HG03175 (cell line): ENCODE data around the gene MARCO.
"Not testable (repeated sequence)": the region's sequence is repeated elsewhere in the genome, so short reads cannot be mapped to it uniquely, and the experiment has no call there.

Source experiments
- ATAC-seq: cut with Tn5 transposase; IDR thresholded peaks from one replicate; pipeline ENCODE4 v1.9.1; 2021; ENCODE audit warnings: mild to moderate bottlenecking, moderate library complexity; ENCODE audit not compliant: unreplicated experiment

The MARCO gene

GRCh38 chr2:119003856-119004255 lies 61.9 kb downstream of the MARCO start:
- ATAC-seq, result not testable (repeated sequence)

GRCh38 chr2:119004602-119005001 lies 62.6 kb downstream of the MARCO start:
- no peak for ATAC-seq

GRCh38 chr2:119005051-119005450 lies 63.1 kb downstream of the MARCO start:
- no peak for ATAC-seq

GRCh38 chr2:119005555-119005954 lies 63.6 kb downstream of the MARCO start:
- no peak for ATAC-seq

- ATAC-seq, result no peak
Measured at GRCh38 chr2:119006441-119006840, 64.4 kb downstream of the MARCO start.

GRCh38 chr2:119008108-119008507 lies 66.1 kb downstream of the MARCO start:
- no peak for ATAC-seq

- ATAC-seq, result no peak
Measured at GRCh38 chr2:119009110-119009509, 67.1 kb downstream of the MARCO start.

GRCh38 chr2:119010336-119010735 lies 68.3 kb downstream of the MARCO start:
- ATAC-seq, result no peak

GRCh38 chr2:119011162-119011909 lies 69.3 kb downstream of the MARCO start:
- no peak for ATAC-seq

GRCh38 chr2:119011910-119012209 lies 69.9 kb downstream of the MARCO start:
- no peak for ATAC-seq

- ATAC-seq, result no peak
Measured at GRCh38 chr2:119012345-119013301, 70.6 kb downstream of the MARCO start.

- ATAC-seq, result no peak
Measured at GRCh38 chr2:119013671-119014070, 71.7 kb downstream of the MARCO start.

GRCh38 chr2:119015845-119016244 lies 73.9 kb downstream of the MARCO start:
- ATAC-seq, result no peak

- ATAC-seq, result no peak
Measured at GRCh38 chr2:119019521-119019920, 77.5 kb downstream of the MARCO start.

GRCh38 chr2:119022678-119023077 lies 80.7 kb downstream of the MARCO start:
- no peak for ATAC-seq

- no peak for ATAC-seq
Measured at GRCh38 chr2:119023534-119023933, 81.5 kb downstream of the MARCO start.

- ATAC-seq, result no peak
Measured at GRCh38 chr2:119024152-119024551, 82.2 kb downstream of the MARCO start.

GRCh38 chr2:119024568-119024967 lies 82.6 kb downstream of the MARCO start:
- ATAC-seq, result no peak

- ATAC-seq, result no peak
Measured at GRCh38 chr2:119025013-119025412, 83.0 kb downstream of the MARCO start.

- ATAC-seq, result no peak
Measured at GRCh38 chr2:119025762-119026351, 83.9 kb downstream of the MARCO start.

GRCh38 chr2:119026890-119027289 lies 84.9 kb downstream of the MARCO start:
- ATAC-seq, result no peak
